ENCODE data around the gene CCDC150. TPM values are rescaled to one million over a fixed set of nuclear protein-coding genes. Genes with fewer than 3 reads are reported as not detected.
"Not testable (repeated sequence)": the region's sequence is repeated elsewhere in the genome, so short reads cannot be mapped to it uniquely, and the experiment has no call there.

CCDC150 gene
- total RNA-seq, 2 donors from 2014 or later: 0.56 TPM; not detected in 1

- Histone ChIP-seq H3K36me3 (no peaks in the 10 kb centered on the region), H3K9me3 (peaks cover 4% of the 10 kb centered on the region), H3K4me3 (no peak overlapping the region), H3K27me3 (replicated peaks; ENCODE audit: insufficient read depth) (no peaks in the 10 kb centered on the region), H3K27ac (no peak overlapping the region), H3K4me1 (ENCODE audit: control insufficient read depth in 1 of 2, low read depth in 2 of 2) (no peaks in the 10 kb centered on the region)
- DNase-seq (ENCODE audit: low spot score) (no peak), ATAC-seq (ENCODE audit: insufficient number of reproducible peaks, low FRiP score, low read depth) (no peak)
- TF ChIP-seq CTCF (IDR thresholded peaks at IDR 0.05): no peak
Observed at GRCh38 chr2:196679368-196679767, 39.9 kb downstream of the CCDC150 start.

- DNase-seq (ENCODE audit: low spot score) (no peak), ATAC-seq (ENCODE audit: insufficient number of reproducible peaks, low FRiP score, low read depth) (no peak)
- no peaks in the 10 kb centered on the region for H3K27me3 ChIP-seq (replicated peaks; ENCODE audit: insufficient read depth)
- H3K4me3 ChIP-seq: no peak overlapping the region
- H3K9me3 ChIP-seq: peaks cover 8% of the 10 kb centered on the region
- H3K4me1 ChIP-seq (ENCODE audit: control insufficient read depth in 1 of 2, low read depth in 2 of 2): no peaks in the 10 kb centered on the region
- TF ChIP-seq CTCF (IDR thresholded peaks at IDR 0.05): no peak
- no peak overlapping the region for H3K27ac ChIP-seq
- no peaks in the 10 kb centered on the region for H3K36me3 ChIP-seq
Observed at GRCh38 chr2:196681510-196681909, 42.0 kb downstream of the CCDC150 start.

GRCh38 chr2:196685792-196686191, 46.3 kb downstream of the CCDC150 start:
- DNase-seq (ENCODE audit: low spot score) (no peak), ATAC-seq (ENCODE audit: insufficient number of reproducible peaks, low FRiP score, low read depth) (no peak)
- no peaks in the 10 kb centered on the region for H3K4me1 ChIP-seq (ENCODE audit: control insufficient read depth in 1 of 2, low read depth in 2 of 2)
- no peaks in the 10 kb centered on the region for H3K36me3 ChIP-seq
- H3K4me3 ChIP-seq: no peak overlapping the region
- H3K9me3 ChIP-seq: peaks cover 8% of the 10 kb centered on the region
- H3K27me3 ChIP-seq (replicated peaks; ENCODE audit: insufficient read depth): no peaks in the 10 kb centered on the region
- TF ChIP-seq CTCF (IDR thresholded peaks at IDR 0.05): no peak
- H3K27ac ChIP-seq: no peak overlapping the region

GRCh38 chr2:196686737-196687136, 47.2 kb downstream of the CCDC150 start:
- not testable (repeated sequence) for H3K27me3 ChIP-seq (replicated peaks; ENCODE audit: insufficient read depth); H3K4me1 ChIP-seq (ENCODE audit: control insufficient read depth in 1 of 2, low read depth in 2 of 2); H3K4me3 ChIP-seq; DNase-seq (ENCODE audit: low spot score); H3K36me3 ChIP-seq; H3K9me3 ChIP-seq; ATAC-seq (ENCODE audit: insufficient number of reproducible peaks, low FRiP score, low read depth); H3K27ac ChIP-seq

GRCh38 chr2:196696423-196697079, 57.0 kb downstream of the CCDC150 start:
- Histone ChIP-seq H3K4me3 (no peak overlapping the region), H3K27ac (no peak overlapping the region), H3K9me3 (no peaks in the 10 kb centered on the region), H3K4me1 (ENCODE audit: control insufficient read depth in 1 of 2, low read depth in 2 of 2) (no peaks in the 10 kb centered on the region), H3K36me3 (no peaks in the 10 kb centered on the region), H3K27me3 (replicated peaks; ENCODE audit: insufficient read depth) (no peaks in the 10 kb centered on the region)
- TF ChIP-seq CTCF (IDR thresholded peaks at IDR 0.05): no peak
- DNase-seq (ENCODE audit: low spot score) (no peak), ATAC-seq (ENCODE audit: insufficient number of reproducible peaks, low FRiP score, low read depth) (no peak)

GRCh38 chr2:196697825-196698224, 58.3 kb downstream of the CCDC150 start:
- no peak for DNase-seq (ENCODE audit: low spot score)
- Histone ChIP-seq H3K4me3 (no peak overlapping the region), H3K36me3 (no peaks in the 10 kb centered on the region), H3K4me1 (ENCODE audit: control insufficient read depth in 1 of 2, low read depth in 2 of 2) (no peaks in the 10 kb centered on the region), H3K9me3 (no peaks in the 10 kb centered on the region), H3K27ac (no peak overlapping the region), H3K27me3 (replicated peaks; ENCODE audit: insufficient read depth) (no peaks in the 10 kb centered on the region)
- ATAC-seq (ENCODE audit: insufficient number of reproducible peaks, low FRiP score, low read depth): no peak
- TF ChIP-seq CTCF (IDR thresholded peaks at IDR 0.05): no peak

All from thoracic aorta (tissue), 2 donors.